Choroid plexus epithelial cell (primary cell): Measurements from ENCODE around the gene DIAPH3.
A peak's percentile ranks its signal among the peaks of the same experiment; 100 is the strongest.

Experiments used
- DNase-seq: peaks from one replicate; pipeline ENCODE4 v3.0.0-alpha.2; 2010; ENCODE audit warnings: low read depth
- H3K4me3 ChIP-seq: 2 replicates; pipeline ENCODE4 v1.5.1; 2011; ENCODE audit warnings: low read depth, mild to moderate bottlenecking, control low read depth, low read length, moderate library complexity
- CTCF ChIP-seq: conservative IDR thresholded peaks from 2 replicates; pipeline ENCODE4 v1.5.1; 2011; ENCODE audit warnings: low read depth, mild to moderate bottlenecking, control low read depth, inconsistent platforms, low read length, moderate library complexity

Gene DIAPH3

GRCh38 chr13:59996461-59996980 is 167.2 kb downstream of the DIAPH3 start:
- TF ChIP-seq CTCF: no peak
- no peak overlapping the region for H3K4me3 ChIP-seq
- no peak for DNase-seq

GRCh38 chr13:59991395-59991794 is 172.3 kb downstream of the DIAPH3 start:
- no peak for DNase-seq
- no peak for TF ChIP-seq CTCF
- H3K4me3 ChIP-seq: no peak overlapping the region

GRCh38 chr13:59982631-59983382 is 180.9 kb downstream of the DIAPH3 start:
- peak overlapping the region; percentile 56 for H3K4me3 ChIP-seq
- peak; percentile 53 for DNase-seq
- no peak for TF ChIP-seq CTCF

GRCh38 chr13:59979589-59979988 is 184.1 kb downstream of the DIAPH3 start:
- no peak overlapping the region for H3K4me3 ChIP-seq
- TF ChIP-seq CTCF: no peak
- DNase-seq: no peak

- no peak for TF ChIP-seq CTCF
- no peak overlapping the region for H3K4me3 ChIP-seq
- DNase-seq: no peak
Observed at GRCh38 chr13:59978862-59979261, 184.9 kb downstream of the DIAPH3 start.

- DNase-seq: no peak
- H3K4me3 ChIP-seq: no peak overlapping the region
- no peak for TF ChIP-seq CTCF
Observed at GRCh38 chr13:59976856-59977255, 186.9 kb downstream of the DIAPH3 start.
